GM12864 (cell line): ENCODE measurements around the gene STMN1.
A peak's percentile ranks its signal among the peaks of the same experiment; 100 is the strongest.

Experiments
- DNase-seq: peaks from one replicate; pipeline ENCODE4 v3.0.0-alpha.2; 2011; ENCODE audit warnings: low read depth
- H3K4me3 ChIP-seq: 2 replicates; pipeline ENCODE4 v1.5.1; 2011; ENCODE audit warnings: mild to moderate bottlenecking, low read depth, low read length, control low read depth
- CTCF ChIP-seq: IDR thresholded peaks from 2 replicates; pipeline ENCODE4 v1.5.1; 2011; ENCODE audit warnings: low read depth, mild to moderate bottlenecking, moderate library complexity, low read length, control low read depth, inconsistent platforms; ENCODE audit errors: missing control alignments

The STMN1 gene

GRCh38 chr1:25909040-25909439 lies 2.8 kb upstream of the STMN1 start:
- no peak for TF ChIP-seq CTCF
- no peak for DNase-seq
- H3K4me3 ChIP-seq = no peak overlapping the region

DNA sequence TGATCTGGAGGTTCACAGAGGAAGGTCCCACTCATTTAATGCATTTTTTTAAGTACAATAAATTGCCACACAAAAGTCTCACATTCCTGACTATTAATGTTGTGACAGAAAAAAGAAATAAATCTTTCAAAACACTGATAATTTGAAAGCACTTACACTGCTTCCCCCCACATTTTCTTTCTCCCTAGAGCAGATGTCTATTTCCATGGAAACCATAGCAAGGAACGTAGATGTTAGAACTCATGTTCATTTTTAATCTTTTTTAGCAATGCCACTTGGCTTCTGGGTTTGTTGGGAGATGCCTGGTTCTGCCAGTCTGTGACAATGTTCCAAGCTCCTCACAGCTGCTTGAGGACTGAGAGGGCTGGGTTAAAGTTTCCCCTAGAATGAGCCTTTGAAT lies 1.9 kb upstream of the STMN1 start:
- no peak overlapping the region for H3K4me3 ChIP-seq
- TF ChIP-seq CTCF = no peak
- DNase-seq = no peak

DNA sequence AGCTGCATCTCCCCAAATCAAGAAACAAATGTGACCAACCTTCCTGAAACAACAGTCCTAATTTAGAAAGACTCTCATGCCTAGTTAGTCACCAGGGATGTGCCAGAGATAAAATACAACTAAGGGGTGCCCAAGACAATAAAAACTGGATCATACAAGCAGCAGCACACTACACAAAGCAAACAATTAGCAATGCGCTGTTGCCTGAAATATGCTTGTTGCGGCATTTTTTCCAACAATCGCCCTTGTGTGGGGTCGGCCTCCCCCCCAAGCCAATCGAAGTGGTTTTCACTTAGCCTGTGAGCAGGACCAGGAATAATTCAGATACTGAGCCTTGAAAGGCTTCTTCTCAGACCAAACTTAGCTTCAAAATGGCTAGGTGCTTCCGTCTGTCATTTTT lies 1.4 kb upstream of the STMN1 start:
- no peak for DNase-seq
- H3K4me3 ChIP-seq = no peak overlapping the region
- no peak for TF ChIP-seq CTCF

DNA sequence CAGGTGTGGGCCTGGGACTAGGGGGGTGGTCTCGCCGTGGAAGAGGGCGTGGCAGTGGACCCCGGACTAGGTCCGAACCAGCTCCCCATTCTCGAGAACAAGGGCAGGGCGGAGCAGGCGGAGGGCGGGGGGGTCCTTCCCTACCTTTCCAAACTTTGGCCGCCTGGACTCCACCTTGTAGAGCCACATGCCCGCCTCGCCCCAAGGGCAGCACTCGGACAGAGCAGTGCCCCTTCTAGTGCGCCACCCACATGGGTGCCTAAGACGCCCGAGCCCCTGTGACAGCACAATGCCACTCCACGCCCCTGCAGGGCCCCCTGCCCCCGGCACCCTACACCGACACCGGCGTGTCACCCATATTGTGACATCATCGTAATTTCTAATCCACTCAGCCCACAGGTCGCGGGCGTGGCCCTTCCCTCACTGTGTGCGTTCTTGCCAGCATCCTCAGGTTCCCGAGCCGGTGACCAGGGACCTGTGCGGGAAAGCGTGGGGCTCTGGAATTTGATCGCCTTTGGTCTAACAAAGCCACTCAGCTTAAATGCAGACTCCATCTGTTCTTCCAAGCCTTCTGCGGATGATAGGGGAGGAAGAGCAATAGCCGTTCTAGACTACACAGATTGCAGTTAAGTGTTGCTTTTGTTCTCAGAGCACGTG lies 553 bp upstream of the STMN1 start:
- peak overlapping the region; percentile 89 for H3K4me3 ChIP-seq
- no peak for TF ChIP-seq CTCF
- DNase-seq = no peak

DNA sequence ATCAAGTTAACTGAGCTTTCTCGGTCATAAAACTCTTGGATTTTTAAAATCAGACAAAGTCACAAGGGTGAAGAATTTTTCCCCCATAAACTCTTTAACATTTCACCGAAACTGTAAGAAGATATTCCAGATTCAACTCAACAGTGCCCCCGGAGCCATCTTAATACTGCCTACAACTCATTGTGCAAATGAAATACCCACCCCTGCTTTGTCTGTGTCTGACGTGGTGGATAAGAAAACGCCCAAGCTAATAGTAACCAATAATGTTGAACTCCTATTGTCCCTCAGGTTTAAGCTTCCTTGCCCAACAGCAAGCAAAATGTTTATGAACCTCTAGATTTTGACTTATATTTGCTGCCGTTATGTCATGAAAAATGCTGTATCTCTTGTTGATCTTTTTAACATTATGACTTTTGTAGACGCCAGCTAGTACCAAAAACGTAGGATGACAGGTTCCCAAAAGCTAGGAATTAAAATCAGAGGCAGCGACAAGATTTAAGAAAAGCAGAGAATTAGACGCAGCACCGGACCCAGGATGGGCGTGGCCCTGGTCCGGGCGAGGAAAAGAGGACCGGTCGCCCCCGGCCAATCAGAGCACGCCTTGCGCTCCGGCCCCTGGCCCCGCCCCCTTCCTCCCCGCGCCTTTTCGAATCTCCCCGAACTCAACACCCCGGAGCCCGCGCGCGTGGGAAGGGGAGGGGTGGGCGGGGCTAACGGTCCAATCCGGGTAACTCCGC lies 1.1 kb downstream of the STMN1 start:
- peak; percentile 73 for DNase-seq
- TF ChIP-seq CTCF = no peak
- H3K4me3 ChIP-seq = peak overlapping the region; percentile 89

- peak overlapping the region; percentile 89; the same call in 1 of the 2 replicates for H3K4me3 ChIP-seq
- TF ChIP-seq CTCF = no peak
- DNase-seq = no peak
These were observed 2.2 kb downstream of the STMN1 start for GRCh38 chr1:25903986-25904385.

GRCh38 chr1:25902462-25902861 lies 3.8 kb downstream of the STMN1 start:
- no peak for TF ChIP-seq CTCF
- H3K4me3 ChIP-seq = no peak overlapping the region
- DNase-seq = no peak
